Nephron (organoid): Measurements from ENCODE around the gene CLEC16A.

ENCODE experiments used
- H3K27ac Mint-ChIP-seq, 3 experiments: 2 replicates each; pipeline ENCODE4 v1.8.0; 2020; ENCODE audit warnings: mixed read lengths in 3 of 3, mild to moderate bottlenecking in 2 of 3, moderate library complexity in 1 of 3
- H3K27me3 Mint-ChIP-seq: 2 replicates; pipeline ENCODE4 v1.8.0; 2021; ENCODE audit warnings: low read depth, mild to moderate bottlenecking, moderate library complexity, mixed read lengths
- H3K36me3 Mint-ChIP-seq: 2 replicates; pipeline ENCODE4 v1.8.0; 2020; ENCODE audit warnings: low read depth, mixed read lengths
- H3K4me1 Mint-ChIP-seq: 2 replicates; pipeline ENCODE4 v1.8.0; 2020; ENCODE audit warnings: mixed read lengths
- H3K4me3 Mint-ChIP-seq, 3 experiments: 2 replicates each; pipeline ENCODE4 v1.8.0; 2020; ENCODE audit warnings: mild to moderate bottlenecking in 3 of 3, mixed read lengths in 3 of 3, moderate library complexity in 2 of 3
- H3K9me3 Mint-ChIP-seq: 2 replicates; pipeline ENCODE4 v1.8.0; 2020; ENCODE audit warnings: mixed read lengths
- CTCF ChIP-seq, 3 experiments: fragments of 200-600 bp; sonication (generic); IDR thresholded peaks; one replicate each; pipeline ENCODE4 v1.5.0; 2021; ENCODE audit warnings: antibody characterized with exemption in 3 of 3; ENCODE audit not compliant: unreplicated experiment in 3 of 3

The CLEC16A gene

GRCh38 chr16:11201498-11202259 lies 257.3 kb downstream of the CLEC16A start:
- peak overlapping the region in 1 of 3 experiments; percentile 44 for H3K27ac Mint-ChIP-seq
- peaks cover 17% of the 10 kb centered on the region for H3K27me3 Mint-ChIP-seq
- peaks cover 33% of the 10 kb centered on the region for H3K4me1 Mint-ChIP-seq
- H3K4me3 Mint-ChIP-seq = no peak overlapping the region
- H3K36me3 Mint-ChIP-seq = no peaks in the 10 kb centered on the region
- no peaks in the 10 kb centered on the region for H3K9me3 Mint-ChIP-seq
- TF ChIP-seq CTCF (IDR thresholded peaks at IDR 0.05; ENCODE audit: unreplicated experiment in 3 of 3) = no peak

- no peak overlapping the region for H3K4me3 Mint-ChIP-seq
- TF ChIP-seq CTCF (IDR thresholded peaks at IDR 0.05; ENCODE audit: unreplicated experiment in 3 of 3) = no peak
- peaks cover 33% of the 10 kb centered on the region for H3K4me1 Mint-ChIP-seq
- peaks cover 17% of the 10 kb centered on the region for H3K27me3 Mint-ChIP-seq
- H3K9me3 Mint-ChIP-seq = no peaks in the 10 kb centered on the region
- no peaks in the 10 kb centered on the region for H3K36me3 Mint-ChIP-seq
- H3K27ac Mint-ChIP-seq = peak overlapping the region in 1 of 3 experiments; percentile 44
These were observed 258.1 kb downstream of the CLEC16A start for GRCh38 chr16:11202260-11203091.

- no peak overlapping the region for H3K4me3 Mint-ChIP-seq
- TF ChIP-seq CTCF (IDR thresholded peaks at IDR 0.05; ENCODE audit: unreplicated experiment in 3 of 3) = no peak
- peaks cover 13% of the 10 kb centered on the region for H3K27me3 Mint-ChIP-seq
- peaks cover 33% of the 10 kb centered on the region for H3K4me1 Mint-ChIP-seq
- H3K9me3 Mint-ChIP-seq = no peaks in the 10 kb centered on the region
- H3K27ac Mint-ChIP-seq = no peak overlapping the region
- no peaks in the 10 kb centered on the region for H3K36me3 Mint-ChIP-seq
These were observed 258.8 kb downstream of the CLEC16A start for GRCh38 chr16:11203111-11203623.

- peaks cover 33% of the 10 kb centered on the region for H3K4me1 Mint-ChIP-seq
- peaks cover 13% of the 10 kb centered on the region for H3K27me3 Mint-ChIP-seq
- no peaks in the 10 kb centered on the region for H3K36me3 Mint-ChIP-seq
- no peak for TF ChIP-seq CTCF (IDR thresholded peaks at IDR 0.05; ENCODE audit: unreplicated experiment in 3 of 3)
- H3K27ac Mint-ChIP-seq = no peak overlapping the region
- no peak overlapping the region for H3K4me3 Mint-ChIP-seq
- no peaks in the 10 kb centered on the region for H3K9me3 Mint-ChIP-seq
These were observed 260.2 kb downstream of the CLEC16A start for GRCh38 chr16:11204513-11205047.

- H3K27me3 Mint-ChIP-seq = peaks cover 13% of the 10 kb centered on the region
- no peak overlapping the region for H3K27ac Mint-ChIP-seq
- H3K4me1 Mint-ChIP-seq = peaks cover 33% of the 10 kb centered on the region
- H3K4me3 Mint-ChIP-seq = no peak overlapping the region
- TF ChIP-seq CTCF (IDR thresholded peaks at IDR 0.05; ENCODE audit: unreplicated experiment in 3 of 3) = no peak
- no peaks in the 10 kb centered on the region for H3K36me3 Mint-ChIP-seq
- no peaks in the 10 kb centered on the region for H3K9me3 Mint-ChIP-seq
These were observed 260.8 kb downstream of the CLEC16A start for GRCh38 chr16:11205065-11205699.
